Breast epithelium (tissue), 3 donors: Measurements from ENCODE around the gene SHMT2.

Experiments
- CTCF ChIP-seq, 3 donors: fragments of 450-650 bp; IDR thresholded peaks; one replicate each; pipeline ENCODE4 v1.5.1; 2016 to 2017; ENCODE audit warnings: antibody characterized with exemption in 3 of 3, mild to moderate bottlenecking in 3 of 3, moderate library complexity in 3 of 3
- POLR2A ChIP-seq: fragments of 450-650 bp; IDR thresholded peaks from one replicate; pipeline ENCODE4 v1.6.1; 2016; ENCODE audit warnings: antibody characterized with exemption, mild to moderate bottlenecking, moderate library complexity
- POLR2AphosphoS5 ChIP-seq, 3 donors: sonication (generic); formaldehyde crosslinking; IDR thresholded peaks; one replicate each; pipeline ENCODE4 v1.6.1; 2017; ENCODE audit warnings: antibody characterized with exemption in 3 of 3

DNA sequence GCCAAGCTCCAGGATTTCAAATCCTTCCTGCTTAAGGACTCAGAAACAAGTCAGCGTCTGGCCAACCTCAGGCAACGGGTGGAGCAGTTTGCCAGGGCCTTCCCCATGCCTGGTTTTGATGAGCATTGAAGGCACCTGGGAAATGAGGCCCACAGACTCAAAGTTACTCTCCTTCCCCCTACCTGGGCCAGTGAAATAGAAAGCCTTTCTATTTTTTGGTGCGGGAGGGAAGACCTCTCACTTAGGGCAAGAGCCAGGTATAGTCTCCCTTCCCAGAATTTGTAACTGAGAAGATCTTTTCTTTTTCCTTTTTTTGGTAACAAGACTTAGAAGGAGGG is 4.7 kb downstream of the SHMT2 start:
- no peak for TF ChIP-seq CTCF (IDR thresholded peaks at IDR 0.05)
- TF ChIP-seq POLR2AphosphoS5 (IDR thresholded peaks at IDR 0.05), result no peak
- no peak for TF ChIP-seq POLR2A
